ENCODE measurements around the gene CCT6A.
"Not testable (repeated sequence)": the region's sequence is repeated elsewhere in the genome, so short reads cannot be mapped to it uniquely, and the experiment has no call there.

DNA sequence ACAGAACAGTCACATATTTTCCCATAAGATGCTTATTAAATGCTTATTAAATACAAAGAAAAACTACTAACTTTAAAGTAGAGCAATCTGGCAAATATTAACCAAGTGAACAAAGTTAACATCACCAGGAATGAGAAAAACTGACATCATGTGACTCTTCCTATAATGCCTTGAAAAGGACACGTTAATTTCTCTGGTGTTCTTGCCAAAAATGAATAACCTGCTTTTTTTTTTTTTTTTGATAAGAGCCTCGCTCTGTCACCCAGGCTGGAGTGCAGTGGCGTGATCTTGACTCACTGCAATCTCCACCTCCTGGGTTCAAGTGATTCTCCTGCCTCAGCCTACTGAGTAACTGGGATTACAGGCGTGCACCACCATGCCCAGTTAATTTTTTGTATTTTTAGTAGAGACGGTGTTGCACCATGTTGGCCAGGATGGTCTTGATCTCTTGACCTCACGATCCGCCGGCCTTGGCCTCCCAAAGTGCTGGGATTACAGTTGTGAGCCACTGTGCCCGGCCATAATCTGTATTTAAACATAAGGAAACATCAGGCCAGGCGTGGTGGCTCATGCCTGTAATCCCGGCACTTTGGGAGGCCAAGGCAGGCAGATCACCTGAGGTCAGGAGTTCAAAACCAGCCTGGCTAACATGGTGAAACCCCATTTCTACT is 4.0 kb upstream of the CCT6A start:
- TF ChIP-seq, protein P1, sequence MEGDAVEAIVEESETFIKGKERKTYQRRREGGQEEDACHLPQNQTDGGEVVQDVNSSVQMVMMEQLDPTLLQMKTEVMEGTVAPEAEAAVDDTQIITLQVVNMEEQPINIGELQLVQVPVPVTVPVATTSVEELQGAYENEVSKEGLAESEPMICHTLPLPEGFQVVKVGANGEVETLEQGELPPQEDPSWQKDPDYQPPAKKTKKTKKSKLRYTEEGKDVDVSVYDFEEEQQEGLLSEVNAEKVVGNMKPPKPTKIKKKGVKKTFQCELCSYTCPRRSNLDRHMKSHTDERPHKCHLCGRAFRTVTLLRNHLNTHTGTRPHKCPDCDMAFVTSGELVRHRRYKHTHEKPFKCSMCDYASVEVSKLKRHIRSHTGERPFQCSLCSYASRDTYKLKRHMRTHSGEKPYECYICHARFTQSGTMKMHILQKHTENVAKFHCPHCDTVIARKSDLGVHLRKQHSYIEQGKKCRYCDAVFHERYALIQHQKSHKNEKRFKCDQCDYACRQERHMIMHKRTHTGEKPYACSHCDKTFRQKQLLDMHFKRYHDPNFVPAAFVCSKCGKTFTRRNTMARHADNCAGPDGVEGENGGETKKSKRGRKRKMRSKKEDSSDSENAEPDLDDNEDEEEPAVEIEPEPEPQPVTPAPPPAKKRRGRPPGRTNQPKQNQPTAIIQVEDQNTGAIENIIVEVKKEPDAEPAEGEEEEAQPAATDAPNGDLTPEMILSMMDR (IDR thresholded peaks at IDR 0.05), result not testable (repeated sequence)
- TF ChIP-seq EZH2 (IDR thresholded peaks at IDR 0.05; ENCODE audit: borderline replicate concordance, insufficient read depth, low read depth, low read length, poor library complexity, severe bottlenecking), result not testable (repeated sequence)

All from B cell (primary cell).